MG63 (cell line): ENCODE results near the gene NAB2. TPM values are rescaled to one million over a fixed set of nuclear protein-coding genes. Genes with fewer than 3 reads are reported as not detected.

Experiments
- DNase-seq: peaks from one replicate; pipeline ENCODE4 v3.0.0-alpha.2; 2020
- H3K27me3 ChIP-seq: fragments of 250-450 bp; sonication (Bioruptor Pico); 2 replicates; pipeline ENCODE4 v1.5.1; 2020; ENCODE audit warnings: mild to moderate bottlenecking, moderate library complexity
- H3K36me3 ChIP-seq: fragments of 250-450 bp; sonication (Bioruptor Pico); 2 replicates; pipeline ENCODE4 v1.5.1; 2020; ENCODE audit warnings: mild to moderate bottlenecking, moderate library complexity
- H3K4me3 ChIP-seq: fragments of 250-450 bp; sonication (Bioruptor Pico); 2 replicates; pipeline ENCODE4 v1.5.1; 2020; ENCODE audit warnings: mild to moderate bottlenecking, moderate library complexity
- H3K9me3 ChIP-seq: fragments of 250-450 bp; sonication (Bioruptor Pico); 2 replicates; pipeline ENCODE4 v1.5.1; 2020; ENCODE audit warnings: mild to moderate bottlenecking, moderate library complexity
- total RNA-seq: library from RNA; depleted of rRNA; stranded (reverse); fragments of >200 nt; shearing (Covaris generic); gene quantifications from 2 replicates; pipeline ENCODE4 v1.2.3, GENCODE V29; 2014; ENCODE audit warnings: low replicate concordance

Gene NAB2
- total RNA-seq, 1 experiment from 2014 or later: 45.1 TPM

DNA sequence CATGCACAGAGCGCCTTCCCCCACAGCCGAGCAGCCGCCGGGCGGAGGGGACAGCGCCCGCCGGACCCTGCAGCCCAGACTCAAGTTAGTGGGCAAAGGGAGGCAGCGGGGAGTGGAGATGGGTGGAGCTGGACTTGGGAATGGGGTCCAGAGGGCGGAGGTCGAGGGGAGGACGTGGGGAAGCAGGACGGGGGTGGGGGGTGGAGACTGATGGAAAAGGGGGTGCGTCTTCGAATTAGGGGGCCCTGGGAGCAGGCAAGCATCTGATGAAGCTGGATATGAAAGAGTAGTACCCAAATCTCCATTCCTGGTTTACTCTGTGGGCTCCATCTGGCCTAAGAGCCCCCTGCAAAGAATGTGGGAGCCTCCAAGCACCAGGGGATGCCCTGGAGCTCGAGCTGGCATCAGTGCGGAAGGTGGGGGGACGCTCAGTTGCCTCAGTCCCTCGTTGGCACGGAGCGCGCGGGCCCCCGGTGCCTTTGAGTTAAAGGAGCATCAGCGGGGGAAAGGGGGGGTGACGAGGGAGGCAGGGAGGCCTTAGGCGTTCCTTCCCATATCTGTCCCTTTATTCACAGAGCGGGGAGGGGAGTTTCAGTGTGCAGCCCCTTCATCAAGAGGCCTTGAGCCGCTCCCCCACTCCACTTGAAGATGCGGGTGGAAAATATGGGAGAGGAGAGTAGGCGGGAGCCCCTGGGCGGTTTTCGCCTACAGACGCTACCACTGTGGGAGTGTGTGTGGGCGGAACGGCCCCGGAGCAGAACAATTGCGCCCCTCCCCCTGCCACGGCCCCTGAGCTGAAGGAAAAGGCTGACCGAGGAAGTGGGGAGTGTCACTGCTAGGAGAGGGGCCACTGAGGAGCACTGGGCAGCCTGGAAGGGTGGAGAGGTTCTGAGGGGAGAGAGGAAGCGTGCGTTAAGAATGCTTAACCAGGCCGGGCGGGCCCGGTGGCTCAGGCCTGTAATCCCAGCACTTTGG is 644 bp downstream of the NAB2 start:
- Histone ChIP-seq H3K27me3 (no peaks in the 10 kb centered on the region), H3K4me3 (peak overlapping the region; percentile 93), H3K9me3 (no peaks in the 10 kb centered on the region), H3K36me3 (peaks cover 45% of the 10 kb centered on the region)
- DNase-seq: peak; percentile 72

- no peak for DNase-seq
- Histone ChIP-seq H3K4me3 (peak overlapping the region; percentile 93), H3K36me3 (peaks cover 54% of the 10 kb centered on the region), H3K9me3 (no peaks in the 10 kb centered on the region), H3K27me3 (no peaks in the 10 kb centered on the region)
Observed at GRCh38 chr12:57090490-57090889, 1.6 kb downstream of the NAB2 start.

GRCh38 chr12:57090924-57091637 is 2.2 kb downstream of the NAB2 start:
- H3K36me3 ChIP-seq: peaks cover 54% of the 10 kb centered on the region
- H3K4me3 ChIP-seq: peak overlapping the region; percentile 93
- no peak for DNase-seq
- H3K9me3 ChIP-seq: no peaks in the 10 kb centered on the region
- no peaks in the 10 kb centered on the region for H3K27me3 ChIP-seq

- H3K36me3 ChIP-seq: peaks cover 54% of the 10 kb centered on the region
Observed at GRCh38 chr12:57091638-57092528, 3.0 kb downstream of the NAB2 start.

GRCh38 chr12:57092529-57092862 is 3.6 kb downstream of the NAB2 start:
- Histone ChIP-seq H3K27me3 (no peaks in the 10 kb centered on the region), H3K9me3 (no peaks in the 10 kb centered on the region), H3K4me3 (no peak overlapping the region), H3K36me3 (peaks cover 58% of the 10 kb centered on the region)
- DNase-seq: no peak

More at GRCh38 chr12:57091638-57092528, 3.0 kb downstream of the NAB2 start:
- no peak for DNase-seq
- Histone ChIP-seq H3K27me3 (no peaks in the 10 kb centered on the region), H3K4me3 (no peak overlapping the region), H3K9me3 (no peaks in the 10 kb centered on the region)

- no peak overlapping the region for H3K4me3 ChIP-seq
- peaks cover 58% of the 10 kb centered on the region for H3K36me3 ChIP-seq
- no peak for DNase-seq
- no peaks in the 10 kb centered on the region for H3K27me3 ChIP-seq
- H3K9me3 ChIP-seq: no peaks in the 10 kb centered on the region
Observed at GRCh38 chr12:57092876-57093414, 4.0 kb downstream of the NAB2 start.

DNA sequence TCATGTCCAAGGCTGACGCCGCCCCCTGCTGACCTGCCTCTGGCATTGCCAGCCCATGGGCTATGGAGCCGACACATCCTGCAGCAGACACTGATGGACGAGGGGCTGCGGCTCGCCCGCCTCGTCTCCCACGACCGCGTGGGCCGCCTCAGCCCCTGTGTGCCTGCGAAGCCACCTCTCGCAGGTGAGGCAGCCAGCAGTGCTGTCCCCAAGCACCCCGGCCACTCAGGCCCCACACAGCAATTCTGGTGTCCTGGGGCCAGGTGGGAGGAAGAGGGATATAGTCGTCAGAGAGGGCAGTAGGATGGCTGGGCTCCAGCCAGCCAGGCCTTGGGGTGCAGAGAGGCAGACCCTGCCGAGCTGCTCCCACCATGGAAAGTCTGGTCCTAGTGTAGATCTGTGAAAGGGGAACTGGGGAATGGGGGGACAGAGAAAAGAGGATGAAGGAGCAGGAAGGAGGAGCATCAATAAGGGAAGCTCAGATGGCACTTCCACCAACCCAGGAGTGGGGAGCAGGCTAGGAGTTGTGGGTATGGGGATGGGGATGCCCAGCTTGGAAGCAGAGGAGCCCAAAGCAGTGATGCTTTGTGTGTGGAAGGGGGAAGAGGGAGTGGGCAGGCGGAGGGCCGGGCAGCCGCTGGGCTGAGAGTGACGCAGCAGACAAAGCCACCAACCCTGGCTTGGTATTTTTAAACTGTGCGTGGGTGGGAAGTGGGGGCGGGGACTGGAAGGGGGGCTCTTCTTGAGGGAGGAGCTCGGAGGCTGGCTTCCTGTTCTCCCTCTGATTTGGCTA is 4.7 kb downstream of the NAB2 start:
- peak; percentile 35 for DNase-seq
- Histone ChIP-seq H3K36me3 (peaks cover 58% of the 10 kb centered on the region), H3K4me3 (no peak overlapping the region), H3K9me3 (no peaks in the 10 kb centered on the region), H3K27me3 (no peaks in the 10 kb centered on the region)

DNA sequence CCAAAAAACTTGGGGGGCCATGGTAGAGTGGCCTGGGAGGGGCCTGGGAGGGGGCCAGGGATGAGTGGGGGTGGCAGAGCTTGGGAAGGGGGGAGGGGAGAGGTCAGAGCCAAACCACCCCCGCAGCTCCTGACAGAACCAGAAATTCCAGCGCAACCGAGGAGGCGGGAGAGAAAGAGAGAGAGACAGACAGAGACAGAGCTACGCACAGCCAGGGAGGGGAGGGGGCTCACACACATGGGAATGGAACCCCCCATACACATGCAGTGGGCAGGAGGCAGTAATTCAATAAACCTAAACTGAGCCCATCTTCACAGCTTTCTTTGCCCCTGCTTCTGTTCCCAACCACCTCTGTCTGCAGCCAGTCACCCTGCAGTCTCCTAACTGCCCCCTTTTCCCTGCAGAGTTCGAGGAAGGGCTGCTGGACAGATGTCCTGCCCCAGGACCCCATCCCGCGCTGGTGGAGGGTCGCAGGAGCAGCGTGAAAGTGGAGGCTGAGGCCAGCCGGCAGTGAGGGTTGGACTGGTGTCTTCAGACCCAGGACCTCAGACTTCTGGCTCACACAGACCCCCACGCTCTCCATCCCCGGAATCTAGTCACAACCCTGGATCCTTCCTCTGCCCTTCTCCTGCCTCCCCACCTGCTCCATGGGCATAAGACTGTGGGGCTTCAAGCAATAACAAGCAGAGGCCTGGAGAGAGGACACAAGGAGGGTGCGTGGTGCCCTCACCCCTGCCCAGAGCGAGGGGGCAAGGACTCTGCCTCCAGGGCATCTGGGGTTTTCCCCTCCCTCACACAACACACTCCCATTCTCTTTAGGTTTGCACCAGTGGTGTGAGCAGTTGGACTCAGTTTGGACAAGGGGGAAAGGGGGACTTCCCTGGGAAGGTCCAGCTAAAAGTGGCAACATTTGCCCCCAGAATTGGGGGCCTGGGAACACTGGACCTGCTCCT is 5.6 kb downstream of the NAB2 start:
- Histone ChIP-seq H3K9me3 (no peaks in the 10 kb centered on the region), H3K36me3 (peaks cover 58% of the 10 kb centered on the region), H3K27me3 (no peaks in the 10 kb centered on the region), H3K4me3 (no peak overlapping the region)
- DNase-seq: no peak

DNA sequence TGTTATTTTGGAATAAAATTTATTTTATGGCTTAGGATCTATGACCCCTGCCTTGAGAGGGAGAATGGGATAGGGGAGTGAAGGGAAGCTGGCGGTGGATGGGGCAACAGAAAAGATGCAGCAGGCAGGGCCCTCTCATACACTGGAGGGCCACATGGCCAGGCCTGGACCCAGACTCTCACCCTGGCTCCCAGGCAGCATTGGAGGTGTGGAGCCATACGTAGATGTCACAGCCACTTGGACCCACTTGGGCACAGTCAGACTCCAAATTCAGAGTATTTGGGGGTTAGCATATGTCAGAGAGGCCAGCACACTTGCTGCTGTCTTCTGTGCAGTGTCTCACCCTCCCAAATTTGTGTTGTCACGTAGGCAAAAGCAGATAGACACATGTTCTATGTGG is 6.5 kb downstream of the NAB2 start:
- Histone ChIP-seq H3K4me3 (no peak overlapping the region), H3K36me3 (peaks cover 51% of the 10 kb centered on the region), H3K27me3 (no peaks in the 10 kb centered on the region), H3K9me3 (no peaks in the 10 kb centered on the region)
- DNase-seq: no peak

- no peak overlapping the region for H3K4me3 ChIP-seq
- no peaks in the 10 kb centered on the region for H3K27me3 ChIP-seq
- no peaks in the 10 kb centered on the region for H3K9me3 ChIP-seq
- DNase-seq: peak; percentile 45
- H3K36me3 ChIP-seq: peaks cover 44% of the 10 kb centered on the region
Observed at GRCh38 chr12:57096099-57096572, 7.2 kb downstream of the NAB2 start.

DNA sequence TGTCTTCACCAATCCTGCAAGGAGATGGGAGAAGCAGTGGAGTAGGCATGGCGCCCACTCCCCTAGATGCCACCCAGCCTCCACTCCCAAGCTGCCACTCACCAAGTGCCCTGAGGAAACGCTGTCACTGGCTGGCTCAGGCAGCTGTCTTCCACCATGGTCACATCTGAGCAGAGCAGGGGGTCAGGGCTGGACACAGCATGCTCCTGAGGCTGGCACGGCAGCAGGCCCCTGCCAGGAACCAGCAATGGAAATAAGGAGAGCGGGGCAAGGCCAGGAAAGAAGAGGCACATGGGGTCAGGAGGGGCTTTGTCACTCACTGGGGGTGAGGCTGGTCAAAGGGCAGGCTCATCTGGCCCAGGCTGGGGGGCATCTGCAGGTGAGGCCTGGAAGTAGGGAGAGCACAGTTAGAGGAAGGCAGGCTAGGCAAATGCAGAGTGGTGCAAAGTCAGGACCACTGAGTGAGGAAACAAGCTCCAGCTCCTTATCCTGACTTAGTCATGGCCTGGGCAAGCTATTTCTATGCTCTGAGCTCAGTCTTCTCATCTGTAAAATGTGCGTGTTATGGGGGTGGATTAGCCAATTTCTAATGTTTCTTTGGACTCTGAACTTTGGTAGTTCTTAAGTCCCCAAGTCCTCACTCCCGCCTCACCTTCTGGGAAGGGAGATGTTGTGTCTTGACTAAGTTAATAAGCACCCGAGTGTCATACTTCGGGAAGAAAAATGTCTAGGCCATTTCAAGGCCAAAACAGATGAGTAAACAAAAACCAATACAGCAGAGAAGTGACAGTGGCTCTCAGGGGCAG is 8.0 kb downstream of the NAB2 start:
- no peaks in the 10 kb centered on the region for H3K27me3 ChIP-seq
- no peak overlapping the region for H3K4me3 ChIP-seq
- DNase-seq: no peak
- H3K36me3 ChIP-seq: peaks cover 36% of the 10 kb centered on the region
- H3K9me3 ChIP-seq: no peaks in the 10 kb centered on the region

GRCh38 chr12:57097554-57097835 is 8.6 kb downstream of the NAB2 start:
- DNase-seq: no peak
- H3K27me3 ChIP-seq: no peaks in the 10 kb centered on the region
- H3K9me3 ChIP-seq: no peaks in the 10 kb centered on the region
- H3K4me3 ChIP-seq: no peak overlapping the region
- peaks cover 32% of the 10 kb centered on the region for H3K36me3 ChIP-seq

- no peak for DNase-seq
- Histone ChIP-seq H3K4me3 (no peak overlapping the region), H3K9me3 (no peaks in the 10 kb centered on the region), H3K27me3 (no peaks in the 10 kb centered on the region), H3K36me3 (peaks cover 25% of the 10 kb centered on the region)
Observed at GRCh38 chr12:57098546-57098945, 9.6 kb downstream of the NAB2 start.

GRCh38 chr12:57099047-57099714 is 10.3 kb downstream of the NAB2 start:
- peaks cover 24% of the 10 kb centered on the region for H3K36me3 ChIP-seq
- no peak overlapping the region for H3K4me3 ChIP-seq
- H3K9me3 ChIP-seq: no peaks in the 10 kb centered on the region
- no peak for DNase-seq
- H3K27me3 ChIP-seq: no peaks in the 10 kb centered on the region
